Kidney (tissue), 14 donors: ENCODE measurements around the gene GIPC2. TPM values are rescaled to one million over a fixed set of nuclear protein-coding genes. Genes with fewer than 3 reads are reported as not detected.
"Not testable (repeated sequence)": the region's sequence is repeated elsewhere in the genome, so short reads cannot be mapped to it uniquely, and the experiment has no call there.

Experiments used
- DNase-seq, 5 donors: peaks; one replicate each; pipeline ENCODE4 v3.0.0-alpha.2; 2013 to 2020
- FAIRE-seq: peaks from 2 replicates; lab custom pipeline; 2012; peaks lifted over from hg19 to GRCh38; lab: Jason Lieb, UNC
- H3K27ac ChIP-seq, 2 donors: one replicate each; pipeline ENCODE4 v1.7.0; 2013; ENCODE audit warnings: low read depth in 2 of 2, low read length in 2 of 2, inconsistent platforms in 1 of 2
- H3K27me3 ChIP-seq: one replicate; pipeline ENCODE4 v1.7.1; 2013; ENCODE audit warnings: low read length, inconsistent platforms; ENCODE audit not compliant: control insufficient read depth, insufficient read depth
- H3K36me3 ChIP-seq, 3 donors: one replicate each; pipeline versions ENCODE4 v1.7.0 to v1.7.1; 2013; ENCODE audit warnings: low read length in 3 of 3, control low read depth in 1 of 3, inconsistent platforms in 1 of 3; ENCODE audit not compliant: insufficient read depth in 3 of 3, control insufficient read depth in 2 of 3
- H3K4me1 ChIP-seq, 3 donors: one replicate each; pipeline versions ENCODE4 v1.7.0 to v1.7.1; 2013; ENCODE audit warnings: low read length in 3 of 3, inconsistent platforms in 1 of 3, low read depth in 1 of 3; ENCODE audit not compliant: control insufficient read depth in 2 of 3, insufficient read depth in 2 of 3
- H3K4me3 ChIP-seq, 3 donors: one replicate each; pipeline versions ENCODE4 v1.7.0 to v1.8.1; 2013; ENCODE audit warnings: low read length in 3 of 3, control low read depth in 1 of 3, inconsistent platforms in 1 of 3
- H3K9ac ChIP-seq, 3 donors: one replicate each; pipeline versions ENCODE4 v1.7.0 to v1.7.1; 2013; ENCODE audit warnings: low read length in 3 of 3, control low read depth in 1 of 3, inconsistent platforms in 1 of 3
- H3K9me3 ChIP-seq, 3 donors: one replicate each; pipeline versions ENCODE4 v1.7.0 to v1.7.1; 2013; ENCODE audit warnings: low read length in 3 of 3, control low read depth in 1 of 3, inconsistent platforms in 1 of 3; ENCODE audit not compliant: control insufficient read depth in 2 of 3, insufficient read depth in 1 of 3
- CTCF ChIP-seq: IDR thresholded peaks from 3 replicates; pipeline ENCODE4 v1.5.1; 2012; ENCODE audit warnings: mild to moderate bottlenecking, moderate library complexity, borderline replicate concordance; ENCODE audit not compliant: insufficient read depth; ENCODE audit errors: extremely low read depth
- intact Hi-C: fragments of 100-400 bp; cut with DNase I; formaldehyde crosslinking; loops from one replicate; pipeline ENCODE4 v1.11.1; 2022
- polyA plus RNA-seq: library from polyadenylated mRNA; stranded (reverse); fragments of 350-450 nt; fragmentation: Illumina TruSeq; extraction: RNeasy Lipid Tissue Mini Kit (QIAGEN cat#74804); gene quantifications from one replicate; pipeline ENCODE4 v1.2.3, GENCODE V29; 2014; ENCODE audit warnings: low read depth, low replicate concordance; ENCODE audit not compliant: insufficient read depth
- total RNA-seq: library from RNA; stranded (reverse); fragmentation: NEBNext Ultra II Directional; extraction: Animal tissue kit (Norgen Biotek cat#: 25700); gene quantifications from one replicate; pipeline ENCODE4 v1.2.1, GENCODE V29; 2021
- donor health status: control.
- donor health status: control.
- donor health status: control.
- donor health status: control.
- donor health status: control.
- donor health status: DM: yes; HTN: yes; CAD: no.
- donor health status: Normal renal cell carcinoma (clear cell type).

GIPC2 gene
- total and polyA plus RNA-seq, 2 donors from 2014 or later, result 10.7 to 20.3 TPM

GRCh38 chr1:78060857-78061563 is 15.2 kb downstream of the GIPC2 start:
- FAIRE-seq, result no peak
- H3K4me3 ChIP-seq, result no peak overlapping the region
- H3K36me3 ChIP-seq, result no peaks in the 10 kb centered on the region
- DNase-seq, result no peak
- no peak for TF ChIP-seq CTCF
- H3K9ac ChIP-seq, result no peak overlapping the region
- no peaks in the 10 kb centered on the region for H3K27me3 ChIP-seq
- no peaks in the 10 kb centered on the region for H3K9me3 ChIP-seq
- H3K4me1 ChIP-seq, result no peaks in the 10 kb centered on the region
- intact Hi-C loops, result no loop called here
- no peak overlapping the region for H3K27ac ChIP-seq

- H3K27ac ChIP-seq, result no peak overlapping the region
- no peak for TF ChIP-seq CTCF
Measured at GRCh38 chr1:78061825-78062523, 16.2 kb downstream of the GIPC2 start.

GRCh38 chr1:78064886-78065285 is 19.1 kb downstream of the GIPC2 start:
- H3K4me1 ChIP-seq, H3K9me3 ChIP-seq, DNase-seq, H3K4me3 ChIP-seq, FAIRE-seq, H3K27ac ChIP-seq, H3K9ac ChIP-seq, H3K27me3 ChIP-seq, intact Hi-C loops, H3K36me3 ChIP-seq: not testable (repeated sequence)

More at GRCh38 chr1:78061825-78062523, 16.2 kb downstream of the GIPC2 start:
- intact Hi-C loops, result no loop called here
- FAIRE-seq (no peak), DNase-seq (no peak)
- Histone ChIP-seq H3K27me3 (no peaks in the 10 kb centered on the region), H3K36me3 (no peaks in the 10 kb centered on the region), H3K4me3 (no peak overlapping the region), H3K9ac (no peak overlapping the region), H3K4me1 (no peaks in the 10 kb centered on the region), H3K9me3 (no peaks in the 10 kb centered on the region)

- Histone ChIP-seq H3K9me3 (no peaks in the 10 kb centered on the region), H3K27me3 (no peaks in the 10 kb centered on the region), H3K27ac (no peak overlapping the region), H3K4me1 (peaks cover 0 to 5% (median 0%) of the 10 kb centered on the region in 3 donors), H3K4me3 (no peak overlapping the region), H3K9ac (no peak overlapping the region), H3K36me3 (no peaks in the 10 kb centered on the region)
- no peak for TF ChIP-seq CTCF
- no peak for DNase-seq
- intact Hi-C loops, result no loop called here
- FAIRE-seq, result no peak
Measured at GRCh38 chr1:78068681-78069283, 23.0 kb downstream of the GIPC2 start.
